ENCODE measurements around the gene COX8C. TPM values are rescaled to one million over a fixed set of nuclear protein-coding genes. Genes with fewer than 3 reads are reported as not detected.

The COX8C gene, protein sequence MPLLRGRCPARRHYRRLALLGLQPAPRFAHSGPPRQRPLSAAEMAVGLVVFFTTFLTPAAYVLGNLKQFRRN
- not detected for total RNA-seq

DNA sequence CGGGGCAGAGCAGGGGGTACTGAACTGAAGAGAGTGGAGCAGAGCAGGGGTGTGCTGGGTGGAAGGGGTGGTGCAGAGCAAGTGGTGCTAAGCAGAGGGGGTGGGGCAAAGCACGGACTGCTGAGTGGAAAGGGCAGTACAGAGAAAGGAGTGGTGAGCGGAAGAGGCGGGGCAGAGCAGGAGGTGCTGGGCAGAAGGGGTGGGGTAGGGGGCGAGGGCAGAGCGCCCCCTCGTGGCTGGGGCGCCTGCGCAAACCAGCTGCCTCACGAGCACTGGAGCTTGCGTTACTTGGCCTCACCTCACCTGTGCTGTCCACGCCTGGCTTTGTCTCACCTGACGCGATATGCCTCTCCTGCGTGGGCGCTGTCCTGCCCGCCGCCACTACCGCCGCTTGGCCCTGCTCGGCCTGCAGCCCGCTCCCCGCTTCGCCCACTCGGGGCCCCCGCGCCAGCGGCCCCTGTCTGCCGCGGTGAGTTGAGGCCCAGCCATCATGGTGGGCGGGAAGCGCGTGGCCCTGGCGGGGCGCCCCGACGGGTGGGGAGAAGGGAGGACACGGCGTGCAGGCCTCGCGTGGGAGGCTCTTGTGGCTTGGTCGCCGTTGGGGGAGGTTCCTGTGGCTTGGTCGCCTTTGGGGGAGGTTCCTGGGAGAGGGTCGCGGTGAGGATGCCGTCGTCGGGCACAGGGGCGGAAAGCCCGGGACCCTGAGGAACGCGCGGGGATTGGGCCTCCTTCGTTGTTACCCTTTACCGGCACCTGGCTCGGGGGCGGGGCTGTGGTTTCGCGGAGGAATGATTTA lies at the start of gene COX8C:
Gene COX8C, plus strand, starts transcription at position 257 of the 796 bp plus-strand sequence. Its CDS starts 87 bp downstream, at position 344.
- DNase-seq (ENCODE audit: low spot score in 2 of 2) = no peak
- intact Hi-C loops (cut with DNase I; ENCODE audit: low total_unique reads) = no loop called here
- no peak within 1 kb of the TSS for H3K4me3 ChIP-seq (ENCODE audit: low read depth, poor library complexity, severe bottlenecking)
- 94 to 96% methylated on average over 60 of the region's 60 CpGs for WGBS, 2 donors
- TF ChIP-seq CTCF (IDR thresholded peaks at IDR 0.05) = no peak
- TF ChIP-seq POLR2A (IDR thresholded peaks at IDR 0.05) = no peak

GRCh38 chr14:93299416-93299815 lies 47.6 kb upstream of the COX8C start:
- no peak for TF ChIP-seq POLR2A (IDR thresholded peaks at IDR 0.05)
- TF ChIP-seq CTCF (IDR thresholded peaks at IDR 0.05) = no peak
- no peak for DNase-seq (ENCODE audit: low spot score in 2 of 2)
- 83 to 92% methylated on average over 3 of the region's 3 CpGs for WGBS, 2 donors
- H3K4me3 ChIP-seq (ENCODE audit: low read depth, poor library complexity, severe bottlenecking) = no peak overlapping the region
- intact Hi-C loops (cut with DNase I; ENCODE audit: low total_unique reads) = no loop called here

- no peak for TF ChIP-seq CTCF (IDR thresholded peaks at IDR 0.05)
- TF ChIP-seq POLR2A (IDR thresholded peaks at IDR 0.05) = no peak
- intact Hi-C loops (cut with DNase I; ENCODE audit: low total_unique reads) = no loop called here
- no peak for DNase-seq (ENCODE audit: low spot score in 2 of 2)
- no peak overlapping the region for H3K4me3 ChIP-seq (ENCODE audit: low read depth, poor library complexity, severe bottlenecking)
- WGBS, 2 donors = 70 to 73% methylated on average over 6 of the region's 6 CpGs
Measured at GRCh38 chr14:93299866-93300265, 47.1 kb upstream of the COX8C start.

DNA sequence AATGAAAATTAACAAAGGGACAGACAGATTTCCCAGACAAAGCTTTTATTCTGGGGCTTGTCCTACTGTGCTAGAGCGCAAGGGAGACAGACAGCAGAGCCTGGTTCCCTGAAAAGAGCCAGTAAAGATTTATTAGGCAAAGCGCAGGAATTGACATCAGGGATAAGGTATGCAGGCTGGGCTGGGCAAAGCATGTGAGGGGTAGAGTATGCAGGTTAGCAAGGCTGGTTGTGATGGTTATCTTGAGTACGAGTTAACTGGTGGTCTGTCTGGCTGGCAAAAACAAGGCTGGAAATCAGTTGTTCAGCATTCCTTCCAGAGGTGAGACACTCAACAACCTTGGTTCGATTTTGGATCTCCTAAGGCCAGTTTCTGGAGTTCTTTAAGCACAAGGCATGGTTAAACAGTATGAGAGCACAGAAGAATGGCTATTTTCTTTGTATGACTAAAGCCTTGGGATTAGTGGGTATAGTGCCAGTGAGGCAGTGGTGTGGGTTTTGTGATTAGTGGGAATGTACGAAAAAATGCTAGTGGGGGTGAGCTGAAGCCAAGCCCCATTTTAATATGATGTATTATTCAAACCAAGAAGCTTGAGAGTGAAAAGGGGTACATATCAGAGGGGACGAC lies 45.0 kb upstream of the COX8C start:
- intact Hi-C loops (cut with DNase I; ENCODE audit: low total_unique reads) = no loop called here
- no peak for TF ChIP-seq CTCF (IDR thresholded peaks at IDR 0.05)
- no peak for TF ChIP-seq POLR2A (IDR thresholded peaks at IDR 0.05)
- H3K4me3 ChIP-seq (ENCODE audit: low read depth, poor library complexity, severe bottlenecking) = no peak overlapping the region
- 82 to 83% methylated on average over 6 of the region's 6 CpGs for WGBS, 2 donors
- DNase-seq (ENCODE audit: low spot score in 2 of 2) = no peak

- no peak for TF ChIP-seq CTCF (IDR thresholded peaks at IDR 0.05)
- no peak for TF ChIP-seq POLR2A (IDR thresholded peaks at IDR 0.05)
- intact Hi-C loops (cut with DNase I; ENCODE audit: low total_unique reads) = no loop called here
- H3K4me3 ChIP-seq (ENCODE audit: low read depth, poor library complexity, severe bottlenecking) = no peak overlapping the region
- DNase-seq (ENCODE audit: low spot score in 2 of 2) = no peak
- 92 to 93% methylated on average over 12 of the region's 12 CpGs for WGBS, 2 donors
Measured at GRCh38 chr14:93302688-93303581, 44.0 kb upstream of the COX8C start.

Measured in lower leg skin (tissue), 4 donors.